Measurements from ENCODE around the gene MAK. TPM values are rescaled to one million over a fixed set of nuclear protein-coding genes. Genes with fewer than 3 reads are reported as not detected.
A peak's percentile ranks its signal among the peaks of the same experiment; 100 is the strongest.

Gene MAK
- total RNA-seq, 1 donor from 2014 or later: 0.12 TPM

- H3K4me3 ChIP-seq (ENCODE audit: low read depth, low read length): peak overlapping the region; percentile 60
Observed at GRCh38 chr6:10719296-10719963, 118.9 kb downstream of the MAK start.

GRCh38 chr6:10713962-10714361, 124.4 kb downstream of the MAK start:
- no peak for DNase-seq (ENCODE audit: low read depth)
- TF ChIP-seq CTCF (conservative IDR thresholded peaks at IDR 0.05; ENCODE audit: low read depth, low read length): no peak

More at GRCh38 chr6:10719296-10719963, 118.9 kb downstream of the MAK start:
- TF ChIP-seq CTCF (conservative IDR thresholded peaks at IDR 0.05; ENCODE audit: low read depth, low read length): no peak
- DNase-seq (ENCODE audit: low read depth): no peak

More at GRCh38 chr6:10713962-10714361, 124.4 kb downstream of the MAK start:
- H3K4me3 ChIP-seq (ENCODE audit: low read depth, low read length): no peak overlapping the region

Other genes starting within 250 kb of the MAK start
- gene C6orf52, start 143.9 kb downstream of the MAK start, total RNA-seq: 2.5 TPM in 1 of 2 replicates, not detected in the other
- 29.7 and 35.4 TPM in 2 replicates for gene PAK1IP1, start 143.6 kb downstream of the MAK start, total RNA-seq
- gene TMEM14C, start 115.5 kb downstream of the MAK start, total RNA-seq: 158 and 198 TPM in 2 replicates
- gene TMEM14B, start 90.7 kb downstream of the MAK start, total RNA-seq: 186 and 240 TPM in 2 replicates
- not detected in 2 replicates for gene GCM2, start 43.5 kb upstream of the MAK start, total RNA-seq
- gene SYCP2L, start 48.5 kb upstream of the MAK start, total RNA-seq: 1.4 and 3.4 TPM in 2 replicates
- gene ELOVL2, start 205.8 kb upstream of the MAK start, total RNA-seq: 1.3 and 1.4 TPM in 2 replicates